Activated T-cell treated with anti-CD3 and anti-CD28 coated beads, Interleukin-2, amount 50 U/mL, for 72 hours (primary cell): Measurements from ENCODE around the gene GTF2I. TPM values are rescaled to one million over a fixed set of nuclear protein-coding genes. Genes with fewer than 3 reads are reported as not detected.

Source experiments
- ATAC-seq, 2 donors: fragments of 150-1000 bp; cut with Tn5 transposase; replicated peaks in 1 of 2; 2 replicates each; pipeline ENCODE4 v1.10.0; 2021; ENCODE audit warnings: moderate library complexity in 2 of 2, mild to moderate bottlenecking in 1 of 2
- DNase-seq, 2 donors: peaks; one replicate each; pipeline ENCODE4 v3.0.0; 2021 to 2022; ENCODE audit warnings: mixed read lengths in 1 of 2
- H3K27ac Mint-ChIP-seq: one replicate; pipeline ENCODE4 v1.8.0; 2022; ENCODE audit warnings: mild to moderate bottlenecking, moderate library complexity, mixed read lengths
- H3K27me3 Mint-ChIP-seq: one replicate; pipeline ENCODE4 v1.8.0; 2022; ENCODE audit warnings: low read depth, mixed read lengths
- H3K36me3 Mint-ChIP-seq, 2 donors: one replicate each; pipeline ENCODE4 v1.8.0; 2022; ENCODE audit warnings: mixed read lengths in 2 of 2, mild to moderate bottlenecking in 1 of 2; ENCODE audit not compliant: insufficient read depth in 2 of 2
- H3K4me1 Mint-ChIP-seq: one replicate; pipeline ENCODE4 v1.8.0; 2022; ENCODE audit warnings: low read depth, mixed read lengths
- H3K4me3 Mint-ChIP-seq, 2 donors: one replicate each; pipeline ENCODE4 v1.8.0; 2022; ENCODE audit warnings: mild to moderate bottlenecking in 2 of 2, mixed read lengths in 2 of 2, moderate library complexity in 2 of 2
- H3K9me3 Mint-ChIP-seq, 2 donors: one replicate each; pipeline ENCODE4 v1.8.0; 2022; ENCODE audit warnings: mixed read lengths in 2 of 2
- total RNA-seq, 2 donors: library from RNA; stranded (reverse); gene quantifications; one replicate each; pipeline ENCODE4 v1.2.3, GENCODE V29; 2022

Gene GTF2I
- 100 to 1,000 TPM; 118 to 121 TPM for total RNA-seq

DNA sequence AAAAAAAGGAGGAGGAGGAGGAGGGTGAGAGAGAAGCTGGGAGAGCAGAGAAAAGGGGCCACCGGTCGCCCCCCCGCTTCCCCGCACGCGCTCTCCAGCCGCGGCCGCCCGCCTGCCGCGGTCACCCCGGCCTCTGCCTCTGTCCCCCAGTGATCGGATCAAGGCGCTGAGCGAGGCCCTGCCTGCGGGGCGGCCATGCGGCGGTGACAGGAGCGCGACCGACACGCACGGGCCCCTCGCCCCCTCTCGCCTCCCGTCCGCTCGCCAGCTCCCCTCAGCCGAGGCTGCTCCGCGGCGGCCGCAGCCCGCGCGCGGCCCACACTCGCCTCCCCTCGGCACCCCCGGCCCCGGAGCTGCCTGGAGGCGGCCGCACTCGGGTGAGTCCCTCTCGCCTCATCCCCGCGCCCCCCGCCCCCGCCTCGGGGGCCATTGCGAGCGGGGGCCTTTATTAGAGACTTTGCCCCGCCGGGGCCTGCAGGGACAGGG lies at the start of gene GTF2I:
Gene GTF2I, plus strand, starts transcription at position 27 of the 486 bp plus-strand sequence. CDS start 31,411 bp downstream, outside the sequence.
- peaks cover 0 to 11% of the 10 kb centered on the region in 2 donors for H3K36me3 Mint-ChIP-seq
- peaks cover 60% of the 10 kb centered on the region for H3K4me1 Mint-ChIP-seq
- no peaks in the 10 kb centered on the region for H3K27me3 Mint-ChIP-seq
- peak; percentile 39 to 50 for ATAC-seq
- H3K27ac Mint-ChIP-seq = peak within 1 kb of the TSS; percentile 100
- DNase-seq = peak in 1 of 2 donors; percentile 67
- peak within 1 kb of the TSS; percentile 93 to 100 for H3K4me3 Mint-ChIP-seq
- H3K9me3 Mint-ChIP-seq = no peaks in the 10 kb centered on the region

DNA sequence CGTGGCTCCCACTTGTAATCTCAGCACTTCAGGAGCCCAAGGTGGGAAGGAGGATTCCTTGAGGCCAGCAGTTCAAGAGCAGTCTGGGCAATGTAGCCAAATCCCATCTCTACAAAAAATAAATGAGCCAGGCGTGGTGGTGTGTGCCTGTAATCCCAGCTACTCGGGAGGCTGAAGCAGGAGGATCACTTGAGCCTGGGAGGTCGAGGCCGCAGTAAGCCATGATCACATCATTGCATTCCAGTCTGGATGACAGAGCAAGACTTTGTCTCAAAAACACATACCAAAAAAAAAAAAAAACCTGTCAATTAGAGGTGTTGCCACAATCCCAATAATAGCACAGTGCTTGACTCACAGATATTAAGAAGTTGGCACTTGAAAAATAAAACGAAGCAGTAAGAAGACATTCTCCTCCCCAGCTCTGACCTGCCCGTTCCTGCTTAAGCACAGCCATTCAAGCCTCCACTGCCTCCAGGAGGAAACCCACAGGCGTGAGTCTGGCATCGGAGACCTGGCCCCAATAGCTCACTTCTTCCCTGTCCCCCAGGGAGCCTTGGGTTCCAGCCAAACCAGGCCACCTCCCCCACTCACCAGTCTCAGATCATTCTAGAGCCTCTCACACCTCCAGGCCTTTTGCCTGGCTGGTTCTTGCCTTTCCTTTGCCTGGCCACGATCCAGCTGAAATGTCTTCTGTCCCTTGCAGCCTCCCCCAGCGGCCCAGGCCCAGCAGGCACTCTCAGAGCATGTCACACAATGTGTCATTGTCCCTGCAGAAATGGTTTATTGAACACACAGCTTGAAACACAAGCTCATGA lies 45.3 kb upstream of the GTF2I start:
- no peaks in the 10 kb centered on the region for H3K9me3 Mint-ChIP-seq
- peaks cover 14% of the 10 kb centered on the region for H3K4me1 Mint-ChIP-seq
- H3K27ac Mint-ChIP-seq = no peak overlapping the region
- no peak overlapping the region for H3K4me3 Mint-ChIP-seq
- no peak for ATAC-seq
- no peaks in the 10 kb centered on the region for H3K27me3 Mint-ChIP-seq
- H3K36me3 Mint-ChIP-seq = no peaks in the 10 kb centered on the region
- no peak for DNase-seq

DNA sequence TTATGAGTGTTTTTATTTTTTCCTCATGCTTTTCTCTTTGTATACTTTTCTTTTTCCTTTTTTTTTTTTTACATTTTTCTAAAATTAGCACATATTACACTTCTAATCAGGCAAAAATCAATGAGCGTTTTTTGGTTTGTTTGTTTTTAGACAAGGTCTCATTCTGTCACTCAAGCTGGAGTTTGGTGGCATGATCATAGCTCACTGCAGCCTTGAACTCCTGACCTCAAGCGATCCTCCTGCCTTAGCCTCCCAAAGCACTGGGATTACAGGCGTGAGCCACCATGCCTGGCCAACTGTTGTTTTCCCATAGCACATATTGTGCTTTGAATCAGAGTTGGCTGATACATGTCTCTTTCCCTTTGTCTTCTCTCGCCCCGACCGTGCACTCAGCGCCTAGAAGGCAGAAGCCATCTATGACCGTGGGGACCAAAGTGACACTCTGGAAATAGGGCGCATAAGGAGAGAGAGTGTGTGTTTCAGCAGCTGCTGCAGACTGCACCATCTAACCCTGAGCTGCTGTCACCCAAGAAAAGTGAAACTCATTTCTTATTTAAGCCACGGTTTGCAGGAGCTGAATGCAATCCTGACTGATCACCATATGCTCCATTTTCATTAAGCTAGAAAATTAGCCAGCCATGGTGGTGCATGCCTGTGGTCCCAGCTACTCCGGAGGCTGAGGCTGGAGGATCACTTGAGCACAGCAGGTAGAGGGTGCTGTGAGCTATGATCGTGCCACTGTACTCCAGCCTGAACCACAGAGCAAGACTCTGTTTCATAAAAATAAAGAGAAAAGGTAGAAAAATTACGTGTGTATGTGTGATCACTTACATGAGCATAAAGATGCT lies 41.4 kb upstream of the GTF2I start:
- ATAC-seq (no peak), DNase-seq (no peak)
- Mint-ChIP-seq H3K27me3 (no peaks in the 10 kb centered on the region), H3K4me3 (peak overlapping the region; percentile 31 to 50), H3K9me3 (no peaks in the 10 kb centered on the region), H3K36me3 (no peaks in the 10 kb centered on the region), H3K27ac (no peak overlapping the region), H3K4me1 (peaks cover 21% of the 10 kb centered on the region)

DNA sequence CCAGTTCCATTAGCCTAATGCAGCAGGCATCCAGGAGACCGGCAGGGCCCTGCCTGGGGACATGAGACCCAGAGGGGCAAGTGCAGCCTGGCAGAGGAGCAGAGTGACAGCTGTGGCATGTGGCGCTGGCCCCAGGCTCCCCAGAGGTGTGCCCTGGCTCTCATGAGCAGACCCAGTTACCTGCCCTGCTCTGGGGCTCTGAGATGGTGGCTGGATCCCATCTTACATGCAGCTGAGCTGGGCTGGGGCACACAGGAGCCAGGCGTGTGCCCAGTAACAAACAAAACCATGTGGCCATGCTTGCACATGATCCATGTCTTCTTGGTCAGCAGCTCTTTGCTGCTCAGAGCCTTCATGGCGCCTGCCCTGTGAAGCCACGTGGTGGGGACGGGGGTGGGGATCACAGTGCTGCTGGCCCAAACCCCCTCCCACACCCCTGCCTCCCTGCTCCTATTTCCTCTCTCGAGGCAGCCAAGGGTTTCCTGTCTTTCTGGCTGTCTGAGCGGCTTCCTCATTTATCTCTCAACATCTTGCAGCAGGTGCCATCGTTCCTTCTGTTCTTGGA lies 40.3 kb upstream of the GTF2I start:
- Mint-ChIP-seq H3K4me3 (peak overlapping the region in 1 of 2 donors; percentile 27), H3K4me1 (peaks cover 21% of the 10 kb centered on the region), H3K27me3 (no peaks in the 10 kb centered on the region), H3K27ac (no peak overlapping the region), H3K9me3 (no peaks in the 10 kb centered on the region), H3K36me3 (no peaks in the 10 kb centered on the region)
- DNase-seq = peak in 1 of 2 donors; percentile 15
- ATAC-seq = peak in 1 of 2 donors; percentile 27

DNA sequence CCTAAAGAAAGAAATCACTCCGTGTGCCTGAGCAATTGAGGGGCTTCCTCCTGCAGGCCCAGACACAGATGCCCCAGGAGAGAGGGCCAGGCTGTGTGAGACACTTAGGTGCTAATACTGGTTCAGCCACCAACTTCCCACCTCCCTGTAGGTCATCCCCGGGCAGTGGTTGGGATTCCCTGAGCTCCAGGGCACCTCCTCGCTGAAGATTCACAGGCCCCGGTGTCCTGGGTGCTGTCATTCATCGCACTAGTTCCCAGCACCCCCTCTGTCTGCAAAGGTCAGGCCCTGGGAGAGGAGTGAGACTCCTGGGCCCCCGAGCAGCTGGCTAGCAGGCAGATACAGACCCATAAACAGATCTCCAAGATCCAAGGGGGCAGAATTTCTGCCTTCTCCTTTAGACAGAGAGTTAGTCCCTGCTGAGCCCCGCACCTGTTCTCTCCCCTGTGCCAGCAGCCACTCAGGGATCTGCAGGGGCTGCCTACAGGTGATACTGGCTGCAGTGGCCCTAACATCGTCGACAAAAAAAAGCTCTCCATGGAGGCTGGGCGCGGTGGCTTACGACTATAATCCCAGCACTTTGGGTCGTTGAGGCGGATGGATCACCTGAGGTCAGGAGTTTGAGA lies 38.2 kb upstream of the GTF2I start:
- ATAC-seq = no peak
- no peak overlapping the region for H3K4me3 Mint-ChIP-seq
- DNase-seq = no peak
- no peaks in the 10 kb centered on the region for H3K36me3 Mint-ChIP-seq
- no peak overlapping the region for H3K27ac Mint-ChIP-seq
- H3K9me3 Mint-ChIP-seq = no peaks in the 10 kb centered on the region
- peaks cover 21% of the 10 kb centered on the region for H3K4me1 Mint-ChIP-seq
- H3K27me3 Mint-ChIP-seq = no peaks in the 10 kb centered on the region

DNA sequence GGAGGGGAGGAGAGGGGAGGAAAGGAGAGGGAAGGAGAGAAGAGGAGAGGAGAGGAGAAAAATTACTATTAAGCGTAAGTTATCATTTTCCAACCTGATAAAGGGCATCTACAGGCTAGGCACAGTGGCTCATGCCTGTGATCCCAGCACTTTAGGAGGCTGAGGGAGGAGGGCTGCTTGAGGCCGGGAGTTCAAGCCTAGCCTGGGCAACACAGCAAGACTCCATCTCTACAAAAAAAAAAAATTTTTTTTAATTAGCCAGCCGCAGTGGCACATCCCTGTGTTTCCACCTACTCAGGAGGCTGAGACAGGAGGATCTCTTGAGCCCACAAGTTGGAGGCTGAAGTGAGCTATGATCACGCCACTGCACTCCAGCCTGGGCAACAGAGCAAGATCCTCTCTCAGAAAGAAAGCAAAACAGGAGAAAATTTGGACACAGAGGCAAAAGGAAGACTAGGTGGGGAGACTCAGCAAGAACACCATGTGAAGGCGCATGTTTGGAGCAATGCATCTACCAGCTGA lies 35.2 kb upstream of the GTF2I start:
- H3K4me3 Mint-ChIP-seq = no peak overlapping the region
- no peaks in the 10 kb centered on the region for H3K27me3 Mint-ChIP-seq
- H3K4me1 Mint-ChIP-seq = peaks cover 9% of the 10 kb centered on the region
- ATAC-seq (no peak), DNase-seq (no peak)
- no peaks in the 10 kb centered on the region for H3K36me3 Mint-ChIP-seq
- H3K9me3 Mint-ChIP-seq = no peaks in the 10 kb centered on the region
- no peak overlapping the region for H3K27ac Mint-ChIP-seq

DNA sequence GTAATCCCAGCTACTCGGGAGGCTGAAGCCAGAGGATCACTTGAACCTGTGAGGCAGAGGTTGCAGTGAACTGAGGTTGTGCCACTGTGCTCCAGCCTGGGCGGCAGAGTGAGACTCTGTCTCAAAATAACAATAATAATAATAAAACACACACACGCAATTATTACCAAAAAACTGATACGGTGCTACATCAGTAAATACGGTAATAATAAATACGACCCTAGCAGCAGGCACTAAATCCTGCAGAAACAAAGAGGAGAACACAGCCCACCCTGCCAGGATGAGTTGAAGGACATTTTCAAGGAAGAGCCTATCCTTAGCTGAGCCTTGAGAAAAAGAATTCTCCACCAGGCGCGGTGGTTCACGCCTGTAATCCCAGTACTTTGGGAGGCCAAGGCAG lies 34.4 kb upstream of the GTF2I start:
- H3K4me1 Mint-ChIP-seq = peaks cover 4% of the 10 kb centered on the region

DNA sequence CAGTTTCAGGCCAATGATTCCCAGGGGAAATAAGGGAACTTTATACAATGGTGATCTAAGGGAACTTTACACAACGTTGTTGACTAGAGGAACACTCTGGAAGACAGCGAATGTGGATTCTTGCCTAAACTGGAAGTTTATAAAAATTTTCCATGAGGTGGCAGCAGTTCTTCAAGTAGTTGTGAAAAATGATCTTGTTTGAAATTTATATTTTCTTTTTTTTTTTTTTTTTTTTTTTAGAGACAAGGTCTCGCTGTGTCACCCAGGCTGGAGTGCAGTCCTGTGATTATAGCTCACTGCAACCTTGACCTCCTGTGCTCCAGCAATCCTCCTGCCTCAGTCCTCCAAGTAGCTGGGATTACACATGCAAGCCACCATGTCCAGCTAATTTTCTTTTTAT lies 32.1 kb upstream of the GTF2I start:
- peaks cover 4% of the 10 kb centered on the region for H3K4me1 Mint-ChIP-seq
- no peaks in the 10 kb centered on the region for H3K27me3 Mint-ChIP-seq
- no peak overlapping the region for H3K4me3 Mint-ChIP-seq
- DNase-seq (no peak), ATAC-seq (no peak)
- no peak overlapping the region for H3K27ac Mint-ChIP-seq
- no peaks in the 10 kb centered on the region for H3K36me3 Mint-ChIP-seq
- no peaks in the 10 kb centered on the region for H3K9me3 Mint-ChIP-seq

More for the DNA sequence above, 34.4 kb upstream of the GTF2I start:
- Mint-ChIP-seq H3K27me3 (no peaks in the 10 kb centered on the region), H3K4me3 (no peak overlapping the region), H3K9me3 (no peaks in the 10 kb centered on the region), H3K36me3 (no peaks in the 10 kb centered on the region), H3K27ac (no peak overlapping the region)
- no peak for DNase-seq
- ATAC-seq = no peak

DNA sequence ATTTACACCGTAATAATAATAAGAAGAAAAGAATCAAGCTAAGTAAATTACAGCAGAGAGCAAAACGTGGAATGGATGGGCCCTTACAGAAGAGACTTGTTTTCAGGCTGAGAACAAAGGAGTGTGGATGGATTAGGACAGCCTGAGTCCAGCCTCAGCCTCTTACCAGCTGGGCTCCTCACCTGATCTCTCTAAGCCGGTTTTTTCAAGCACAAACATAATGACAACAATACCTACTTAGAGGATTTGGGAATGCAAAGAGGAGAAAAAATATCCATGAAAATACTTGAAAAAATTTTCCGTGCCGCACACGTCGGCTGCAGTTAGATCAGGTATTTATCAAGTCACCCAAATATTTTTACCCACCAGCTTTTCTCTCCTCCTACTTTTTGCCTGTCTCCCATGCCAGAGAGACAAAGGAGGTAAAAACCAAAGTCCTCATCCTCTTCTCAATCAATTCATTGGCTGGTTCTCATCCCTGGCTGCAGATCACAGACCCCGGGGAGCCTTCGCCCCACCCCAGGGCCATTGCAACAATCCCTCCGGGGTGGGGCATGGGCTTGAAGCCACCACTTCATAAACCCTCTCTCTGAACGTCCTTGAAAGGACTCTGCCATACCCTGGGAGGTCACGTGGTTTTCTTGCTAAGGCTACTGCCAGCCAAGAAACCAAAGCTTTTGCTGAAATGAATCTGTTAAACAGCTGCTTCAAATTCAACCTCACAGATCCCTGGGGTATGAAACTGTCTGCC lies 29.7 kb upstream of the GTF2I start:
- Mint-ChIP-seq H3K36me3 (no peaks in the 10 kb centered on the region), H3K4me1 (peaks cover 4% of the 10 kb centered on the region), H3K4me3 (no peak overlapping the region), H3K9me3 (no peaks in the 10 kb centered on the region), H3K27ac (peak overlapping the region; percentile 10), H3K27me3 (no peaks in the 10 kb centered on the region)
- peak in 1 of 2 donors; percentile 34 for ATAC-seq
- DNase-seq = no peak

DNA sequence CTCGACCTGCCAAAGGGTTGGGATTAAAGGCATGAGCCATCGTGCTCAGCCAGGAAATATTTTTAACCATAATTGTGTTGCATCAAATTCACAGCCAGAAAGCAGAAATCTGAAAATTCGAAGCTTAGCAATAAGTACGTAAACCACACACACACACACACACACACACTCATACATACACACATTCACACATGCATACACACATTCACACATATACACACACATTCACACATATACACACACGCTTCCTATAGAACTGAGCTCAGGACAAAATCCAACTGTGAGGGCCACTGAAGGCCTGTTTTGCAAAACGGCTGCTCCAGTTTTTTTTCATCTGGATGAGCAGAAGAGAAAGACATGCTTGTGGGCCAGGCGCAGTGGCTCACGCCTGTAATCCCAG lies 25.0 kb upstream of the GTF2I start:
- ATAC-seq = no peak
- Mint-ChIP-seq H3K4me3 (no peak overlapping the region), H3K4me1 (peaks cover under 1% of the 10 kb centered on the region), H3K27me3 (no peaks in the 10 kb centered on the region), H3K27ac (no peak overlapping the region), H3K36me3 (no peaks in the 10 kb centered on the region), H3K9me3 (no peaks in the 10 kb centered on the region)
- no peak for DNase-seq

DNA sequence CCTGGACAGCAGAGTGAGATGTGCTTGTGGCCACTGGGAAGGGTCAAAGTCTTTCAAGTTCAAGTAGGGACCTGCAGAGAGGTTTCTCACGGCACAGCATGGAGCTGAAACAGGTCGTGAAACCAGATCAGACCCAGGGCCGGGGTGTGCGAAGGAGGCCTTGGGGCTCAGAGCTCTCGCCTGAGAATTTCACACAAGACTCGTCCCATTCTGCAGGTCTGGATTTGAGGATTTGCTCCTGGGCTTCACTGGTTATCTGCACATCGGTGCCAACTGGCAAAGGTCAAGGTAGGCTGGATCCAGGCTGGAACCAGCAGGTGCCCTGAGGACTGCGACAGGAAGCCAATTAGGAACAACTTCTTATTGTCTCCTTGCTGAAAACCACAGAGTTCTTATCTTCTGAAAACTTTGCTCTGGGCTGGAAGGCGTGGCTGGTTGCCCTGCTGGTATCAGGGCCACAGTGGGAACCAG lies 24.0 kb upstream of the GTF2I start:
- Mint-ChIP-seq H3K4me3 (no peak overlapping the region), H3K27me3 (no peaks in the 10 kb centered on the region), H3K27ac (no peak overlapping the region), H3K9me3 (no peaks in the 10 kb centered on the region), H3K4me1 (no peaks in the 10 kb centered on the region), H3K36me3 (no peaks in the 10 kb centered on the region)
- DNase-seq = no peak
- no peak for ATAC-seq

DNA sequence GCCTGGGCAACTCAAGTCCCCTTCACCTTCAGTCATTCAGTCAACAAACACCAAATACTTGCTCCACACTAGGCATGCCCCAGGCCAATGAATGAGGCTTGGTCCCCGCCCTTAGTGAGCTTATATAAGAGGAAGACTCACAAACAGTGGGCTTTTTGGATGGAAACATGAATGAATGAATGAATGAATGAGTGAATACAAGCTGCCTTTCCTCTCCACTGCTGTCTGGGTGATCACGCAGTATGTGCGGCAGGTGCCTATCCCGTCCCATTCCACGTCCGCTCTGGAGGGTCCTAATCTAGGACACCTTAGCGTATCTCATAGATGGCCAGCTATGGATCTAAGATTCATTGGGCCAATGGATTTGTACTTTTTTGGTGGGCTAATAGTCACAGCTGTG lies 19.8 kb upstream of the GTF2I start:
- Mint-ChIP-seq H3K27me3 (no peaks in the 10 kb centered on the region), H3K36me3 (no peaks in the 10 kb centered on the region), H3K4me3 (no peak overlapping the region), H3K27ac (no peak overlapping the region), H3K9me3 (no peaks in the 10 kb centered on the region), H3K4me1 (peaks cover 8% of the 10 kb centered on the region)
- ATAC-seq (no peak), DNase-seq (no peak)
